ENCODE results near the gene CACNB2.

GRCh38 chr10:18179891-18180290 lies 39.7 kb downstream of the CACNB2 start:
- TF ChIP-seq NFYB (IDR thresholded peaks at IDR 0.05; ENCODE audit: insufficient read depth, low read depth, low read length) (no peak), POLR2A (IDR thresholded peaks at IDR 0.05; ENCODE audit: low read depth, low read length) (no peak), CEBPB (IDR thresholded peaks at IDR 0.05; ENCODE audit: borderline replicate concordance in 1 of 2, low read depth in 2 of 2, low read length in 2 of 2) (no peak), SMC3 (IDR thresholded peaks at IDR 0.05; ENCODE audit: borderline replicate concordance, low read length) (no peak), CTCF (IDR thresholded peaks at IDR 0.05 in 2 of 3, conservative IDR thresholded peaks at IDR 0.05 in 1 of 3; ENCODE audit: control insufficient read depth in 2 of 3, extremely low read depth in 1 of 3, insufficient read depth in 1 of 3, low read depth in 3 of 3, low read length in 3 of 3) (no peak), POLR2AphosphoS5 (IDR thresholded peaks at IDR 0.05; ENCODE audit: low read length) (no peak), FOS (IDR thresholded peaks at IDR 0.05; ENCODE audit: borderline replicate concordance, extremely low read depth, insufficient read length) (no peak), ZBTB33 (IDR thresholded peaks at IDR 0.05) (no peak)

All from GM12878 (cell line).